Measurements from ENCODE around the gene FUNDC1.

GRCh38 chrX:44570522-44570921, 27.9 kb upstream of the FUNDC1 start:
- TF ChIP-seq, protein P1, sequence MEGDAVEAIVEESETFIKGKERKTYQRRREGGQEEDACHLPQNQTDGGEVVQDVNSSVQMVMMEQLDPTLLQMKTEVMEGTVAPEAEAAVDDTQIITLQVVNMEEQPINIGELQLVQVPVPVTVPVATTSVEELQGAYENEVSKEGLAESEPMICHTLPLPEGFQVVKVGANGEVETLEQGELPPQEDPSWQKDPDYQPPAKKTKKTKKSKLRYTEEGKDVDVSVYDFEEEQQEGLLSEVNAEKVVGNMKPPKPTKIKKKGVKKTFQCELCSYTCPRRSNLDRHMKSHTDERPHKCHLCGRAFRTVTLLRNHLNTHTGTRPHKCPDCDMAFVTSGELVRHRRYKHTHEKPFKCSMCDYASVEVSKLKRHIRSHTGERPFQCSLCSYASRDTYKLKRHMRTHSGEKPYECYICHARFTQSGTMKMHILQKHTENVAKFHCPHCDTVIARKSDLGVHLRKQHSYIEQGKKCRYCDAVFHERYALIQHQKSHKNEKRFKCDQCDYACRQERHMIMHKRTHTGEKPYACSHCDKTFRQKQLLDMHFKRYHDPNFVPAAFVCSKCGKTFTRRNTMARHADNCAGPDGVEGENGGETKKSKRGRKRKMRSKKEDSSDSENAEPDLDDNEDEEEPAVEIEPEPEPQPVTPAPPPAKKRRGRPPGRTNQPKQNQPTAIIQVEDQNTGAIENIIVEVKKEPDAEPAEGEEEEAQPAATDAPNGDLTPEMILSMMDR (IDR thresholded peaks at IDR 0.05; ENCODE audit: low read length): no peak
- no peak for TF ChIP-seq EZH2 (optimal IDR thresholded peaks at IDR 0.05; ENCODE audit: low read depth, low read length)
